Panc1 (cell line): ENCODE data around the gene PLA2G15. TPM values are rescaled to one million over a fixed set of nuclear protein-coding genes. Genes with fewer than 3 reads are reported as not detected.
A peak's percentile ranks its signal among the peaks of the same experiment; 100 is the strongest.

ENCODE experiments used
- ATAC-seq: fragments of 200-7000 bp; cut with Tn5 transposase; 2 replicates; pipeline ENCODE4 v1.9.1; 2020; ENCODE audit warnings: mild to moderate bottlenecking, moderate library complexity
- BruUV-seq: library from RNA; stranded (reverse); fragments of 400-500 nt; replicated peaks from 2 replicates; lab custom pipeline; 2021; lab: Mats Ljungman, UMichigan
- CTCF ChIA-PET: fragments of 300-600 bp; sonication (Branson Sonifier 250); formaldehyde crosslinking; loops from one replicate; lab custom pipeline; 2022; ENCODE audit warnings: antibody characterized with exemption; lab: Charles Lee
- POLR2A ChIA-PET: fragments of 300-600 bp; sonication (Branson Sonifier 250); formaldehyde crosslinking; loops from one replicate; lab custom pipeline; 2022; ENCODE audit warnings: antibody characterized with exemption; lab: Charles Lee
- DNase-seq: peaks from one replicate; pipeline ENCODE4 v3.0.0-alpha.2; 2010; ENCODE audit warnings: low read depth, low spot score
- H3K27ac ChIP-seq: 2 replicates; pipeline ENCODE4 v1.5.1; 2011; ENCODE audit warnings: mild to moderate bottlenecking, low read length, inconsistent platforms
- H3K27me3 ChIP-seq: fragments of 200-500 bp; sonication (Bioruptor generic); 2 replicates; pipeline ENCODE4 v1.6.0; 2014; ENCODE audit warnings: low read length, inconsistent platforms; ENCODE audit not compliant: control insufficient read depth, insufficient read depth
- H3K36me3 ChIP-seq: fragments of 200-500 bp; sonication (Bioruptor generic); 2 replicates; pipeline ENCODE4 v1.5.1; 2014; ENCODE audit warnings: inconsistent platforms, mild to moderate bottlenecking, low read length, moderate library complexity; ENCODE audit not compliant: control insufficient read depth, insufficient read depth
- H3K4me1 ChIP-seq: 2 replicates; pipeline ENCODE4 v1.5.1; 2011; ENCODE audit warnings: inconsistent platforms, mild to moderate bottlenecking, low read length, moderate library complexity; ENCODE audit not compliant: control insufficient read depth, insufficient read depth
- H3K4me3 ChIP-seq, 2 experiments: 2 replicates each; pipeline ENCODE4 v1.5.1; 2011 to 2012; ENCODE audit warnings: low read depth in 2 of 2, low read length in 2 of 2, mild to moderate bottlenecking in 2 of 2, inconsistent platforms in 1 of 2, moderate library complexity in 1 of 2
- H3K9me3 ChIP-seq: fragments of 200-500 bp; sonication (Bioruptor generic); 2 replicates; pipeline ENCODE4 v1.5.1; 2014; ENCODE audit warnings: low read depth, mild to moderate bottlenecking, inconsistent platforms, low read length, moderate library complexity; ENCODE audit not compliant: control insufficient read depth, insufficient read depth
- POLR2AphosphoS5 ChIP-seq: IDR thresholded peaks from 2 replicates; pipeline ENCODE4 v1.6.1; 2012; ENCODE audit warnings: mild to moderate bottlenecking, low read depth, low read length, moderate library complexity
- REST ChIP-seq, 2 experiments: IDR thresholded peaks; 2 replicates each; pipeline ENCODE4 v1.6.1; 2011 to 2012; ENCODE audit warnings: low read depth in 2 of 2, control low read depth in 1 of 2, low read length in 1 of 2, mild to moderate bottlenecking in 1 of 2, moderate library complexity in 1 of 2; ENCODE audit not compliant: insufficient read depth in 1 of 2
- SIN3A ChIP-seq: IDR thresholded peaks from 2 replicates; pipeline ENCODE4 v1.6.1; 2012; ENCODE audit warnings: low read depth, mild to moderate bottlenecking, low read length, moderate library complexity, borderline replicate concordance; ENCODE audit not compliant: insufficient read depth
- TCF7L2 ChIP-seq: IDR thresholded peaks from 2 replicates; pipeline ENCODE4 v1.6.1; 2011; ENCODE audit warnings: mild to moderate bottlenecking, low read depth, low read length, inconsistent platforms
- in situ Hi-C: cut with HindIII; loops from 2 replicates; pipeline ENCODE4 v1.10.0; 2016; ENCODE audit warnings: low sequenced_read_pairs, low pct_unique_long_range_greater_than_20kb
- intact Hi-C: fragments of 100-400 bp; cut with micrococcal nuclease; formaldehyde crosslinking; loops from one replicate; pipeline ENCODE4 v1.10.0; 2022; ENCODE audit not compliant: unreplicated experiment
- total RNA-seq: library from RNA; stranded (reverse); gene quantifications from one replicate; pipeline ENCODE4 v1.2.1, GENCODE V29; 2021; ENCODE audit not compliant: unreplicated experiment
- TF ChIP-seq, protein P1 (sequence below): fragments of 450-650 bp; IDR thresholded peaks from 2 replicates; pipeline ENCODE4 v1.5.1; 2017; ENCODE audit warnings: mild to moderate bottlenecking

The PLA2G15 gene
- total RNA-seq, 1 experiment from 2014 or later, result 14.3 TPM

DNA sequence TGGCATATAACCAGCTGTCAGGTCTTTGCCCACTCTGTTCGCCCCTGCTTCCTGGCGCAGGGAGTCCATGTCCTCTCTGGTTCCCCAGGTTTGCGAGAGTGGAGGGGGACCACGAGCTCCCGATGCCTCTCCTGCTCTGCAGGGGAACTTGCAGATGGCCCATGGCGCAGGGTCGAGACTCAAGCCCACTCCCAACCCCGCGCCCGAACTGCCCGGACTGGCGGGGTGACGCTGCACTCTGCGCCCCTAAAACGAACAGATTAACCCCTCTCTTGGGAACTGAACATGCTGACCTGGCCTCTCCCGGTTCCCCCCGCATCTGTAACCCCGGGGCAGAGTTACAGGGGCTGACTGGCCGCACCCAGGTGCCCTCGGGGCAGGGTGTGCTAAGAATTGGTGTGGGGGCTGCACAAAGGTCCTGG is 681 bp upstream of the PLA2G15 start:
- ChIA-PET POLR2A (no interaction called here), CTCF (interaction anchor here (1.0 kb wide), 1 partner anchor 17 kb away, joined by 3 read pairs; no protein-coding TSS in a partner anchor)
- Histone ChIP-seq H3K27ac (peak overlapping the region; percentile 72), H3K4me1 (peaks cover 9% of the 10 kb centered on the region), H3K27me3 (no peaks in the 10 kb centered on the region), H3K9me3 (no peaks in the 10 kb centered on the region), H3K4me3 (peak overlapping the region; percentile 62 to 85), H3K36me3 (no peaks in the 10 kb centered on the region)
- ATAC-seq (no peak), DNase-seq (no peak)
- TF ChIP-seq POLR2AphosphoS5, result no peak
- TF ChIP-seq REST (IDR thresholded peaks at IDR 0.05; ENCODE audit: insufficient read depth in 1 of 2, low read depth in 2 of 2, low read length in 1 of 2), result no peak
- no peak for TF ChIP-seq SIN3A
- TF ChIP-seq, protein P1, sequence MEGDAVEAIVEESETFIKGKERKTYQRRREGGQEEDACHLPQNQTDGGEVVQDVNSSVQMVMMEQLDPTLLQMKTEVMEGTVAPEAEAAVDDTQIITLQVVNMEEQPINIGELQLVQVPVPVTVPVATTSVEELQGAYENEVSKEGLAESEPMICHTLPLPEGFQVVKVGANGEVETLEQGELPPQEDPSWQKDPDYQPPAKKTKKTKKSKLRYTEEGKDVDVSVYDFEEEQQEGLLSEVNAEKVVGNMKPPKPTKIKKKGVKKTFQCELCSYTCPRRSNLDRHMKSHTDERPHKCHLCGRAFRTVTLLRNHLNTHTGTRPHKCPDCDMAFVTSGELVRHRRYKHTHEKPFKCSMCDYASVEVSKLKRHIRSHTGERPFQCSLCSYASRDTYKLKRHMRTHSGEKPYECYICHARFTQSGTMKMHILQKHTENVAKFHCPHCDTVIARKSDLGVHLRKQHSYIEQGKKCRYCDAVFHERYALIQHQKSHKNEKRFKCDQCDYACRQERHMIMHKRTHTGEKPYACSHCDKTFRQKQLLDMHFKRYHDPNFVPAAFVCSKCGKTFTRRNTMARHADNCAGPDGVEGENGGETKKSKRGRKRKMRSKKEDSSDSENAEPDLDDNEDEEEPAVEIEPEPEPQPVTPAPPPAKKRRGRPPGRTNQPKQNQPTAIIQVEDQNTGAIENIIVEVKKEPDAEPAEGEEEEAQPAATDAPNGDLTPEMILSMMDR, result no peak
- no peak for TF ChIP-seq TCF7L2
- in situ Hi-C loops (no loop called here), intact Hi-C loops (loop anchor here (5.0 kb wide), 1 partner anchor 83 kb away; no protein-coding TSS in a partner anchor)
- BruUV-seq, result no TSS peak

- Histone ChIP-seq H3K4me1 (peaks cover 9% of the 10 kb centered on the region), H3K27ac (peak overlapping the region; percentile 29; the same call in 1 of the 2 replicates), H3K27me3 (no peaks in the 10 kb centered on the region), H3K9me3 (no peaks in the 10 kb centered on the region), H3K4me3 (peak overlapping the region; percentile 62 to 85), H3K36me3 (no peaks in the 10 kb centered on the region)
- no TSS peak for BruUV-seq
- CTCF ChIA-PET, result no interaction called here
- DNase-seq (no peak), ATAC-seq (no peak)
- POLR2A ChIA-PET, result no interaction called here
- intact Hi-C loops (no loop called here), in situ Hi-C loops (no loop called here)
- TF ChIP-seq TCF7L2 (no peak), POLR2AphosphoS5 (no peak), SIN3A (no peak), REST (IDR thresholded peaks at IDR 0.05; ENCODE audit: insufficient read depth in 1 of 2, low read depth in 2 of 2, low read length in 1 of 2) (no peak)
- TF ChIP-seq, protein P1, result no peak
Observed at GRCh38 chr16:68246121-68246520, 948 bp downstream of the PLA2G15 start.
